Stimulated activated CD4-positive, alpha-beta T cell treated with anti-CD3 and anti-CD28 coated beads, TNF-alpha, amount 100 ng/mL, for 4 hours (primary cell): Measurements from ENCODE around the gene ADAMTS12.

Source experiments
- DNase-seq, 3 experiments: peaks; one replicate each; pipeline ENCODE4 v3.0.0-alpha.2; 2020; ENCODE audit warnings: low read depth in 3 of 3

The ADAMTS12 gene

DNA sequence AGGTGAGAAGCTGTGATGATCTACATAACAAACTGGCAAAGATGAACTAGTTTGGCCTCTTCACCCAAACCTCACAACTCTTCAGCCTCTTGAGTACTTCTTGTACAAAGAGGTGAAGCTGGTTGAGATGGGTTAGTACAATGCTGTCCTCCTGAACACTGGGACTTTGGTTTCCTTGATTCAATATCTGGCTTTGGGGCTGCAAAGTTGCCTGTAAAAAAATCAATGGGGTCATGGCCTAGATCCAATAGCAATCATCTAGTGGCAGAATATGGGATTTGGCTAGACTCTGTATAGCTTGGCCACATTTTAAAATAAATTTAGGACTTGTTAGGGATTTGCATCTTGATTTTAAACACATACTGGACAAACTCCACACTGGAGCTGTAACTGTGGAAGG lies 179.1 kb downstream of the ADAMTS12 start:
- DNase-seq, result no peak

DNA sequence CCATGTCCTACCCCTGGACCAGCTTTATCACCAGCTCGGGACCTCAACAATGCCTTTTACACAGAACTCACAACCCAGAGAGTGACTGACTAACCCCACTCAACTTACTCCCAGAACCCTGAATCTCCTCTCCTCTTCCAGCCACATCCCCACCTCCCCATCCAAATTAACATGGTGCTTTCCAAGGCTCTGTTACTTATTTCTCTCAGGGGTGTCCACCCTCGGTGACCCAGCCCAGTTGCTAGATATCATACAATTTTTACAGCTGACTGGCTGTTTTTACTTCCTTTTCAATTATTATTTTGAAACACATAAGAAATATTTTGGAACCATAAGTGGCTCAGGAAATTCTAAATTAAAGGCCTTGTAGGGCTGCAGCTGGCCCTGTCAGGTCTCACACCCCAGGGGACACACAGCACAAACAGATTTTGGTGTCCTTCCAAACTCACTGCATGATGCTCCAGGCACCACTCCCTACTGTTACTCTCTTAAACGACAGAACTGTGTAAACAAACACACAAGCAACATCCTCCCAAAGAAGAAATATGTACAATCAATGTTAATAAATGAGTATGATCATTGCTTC lies 180.6 kb downstream of the ADAMTS12 start:
- no peak for DNase-seq

DNA sequence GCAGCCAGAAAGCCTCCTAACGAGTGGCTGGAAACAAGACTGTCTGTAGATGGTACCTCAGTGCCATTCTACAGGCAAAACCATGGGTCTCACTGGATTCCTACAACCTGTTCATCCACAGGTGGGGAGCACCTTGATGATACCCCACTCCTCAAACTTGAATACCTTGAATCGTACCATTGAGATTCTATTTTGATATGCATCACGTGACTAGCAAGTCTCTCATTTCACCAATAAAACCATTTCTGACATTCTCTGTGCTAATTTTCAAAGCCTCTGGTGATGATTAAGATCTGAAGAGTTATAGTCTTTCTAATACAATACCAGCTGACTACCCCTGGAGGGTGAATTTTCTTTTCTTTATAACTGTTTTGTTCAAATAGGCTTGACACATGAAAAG lies 188.9 kb downstream of the ADAMTS12 start:
- DNase-seq, result no peak

DNA sequence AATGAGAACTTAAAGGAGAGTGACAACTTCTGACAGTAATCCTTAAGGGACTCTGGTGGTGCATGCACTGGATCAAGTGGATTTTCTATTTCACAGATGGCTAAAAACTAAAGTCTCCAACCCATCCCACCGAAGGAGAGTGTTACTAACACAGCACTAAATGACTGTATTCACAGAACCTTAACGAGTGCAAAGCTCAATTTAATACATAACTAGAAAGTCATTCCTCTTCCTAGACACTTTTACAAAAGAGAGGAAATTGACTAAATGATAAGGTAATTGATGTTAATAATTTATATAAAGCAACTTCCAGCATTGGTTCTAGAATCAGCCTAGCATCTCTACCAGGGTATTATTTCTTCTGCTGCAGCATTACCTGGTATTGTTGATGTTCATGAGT lies 189.8 kb downstream of the ADAMTS12 start:
- no peak for DNase-seq

DNA sequence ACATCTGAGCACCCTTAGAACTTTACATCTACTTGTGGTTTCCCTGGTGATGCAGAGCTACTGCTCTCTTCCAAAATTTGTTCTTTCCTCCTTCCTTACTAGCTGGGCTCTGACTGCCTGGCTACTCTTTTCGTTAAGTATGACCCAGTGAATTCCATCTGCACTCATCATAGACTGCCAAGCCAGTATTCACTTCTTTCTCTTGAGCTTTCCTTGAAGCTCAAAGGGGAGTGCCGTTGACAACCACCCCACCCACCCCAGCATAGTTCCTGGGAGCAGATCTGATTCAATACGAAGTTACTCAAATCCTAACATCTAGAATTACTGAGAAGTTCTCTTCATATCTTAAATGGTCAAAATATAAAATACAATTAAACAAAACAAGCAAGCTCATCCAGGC lies 190.5 kb downstream of the ADAMTS12 start:
- DNase-seq, result no peak

DNA sequence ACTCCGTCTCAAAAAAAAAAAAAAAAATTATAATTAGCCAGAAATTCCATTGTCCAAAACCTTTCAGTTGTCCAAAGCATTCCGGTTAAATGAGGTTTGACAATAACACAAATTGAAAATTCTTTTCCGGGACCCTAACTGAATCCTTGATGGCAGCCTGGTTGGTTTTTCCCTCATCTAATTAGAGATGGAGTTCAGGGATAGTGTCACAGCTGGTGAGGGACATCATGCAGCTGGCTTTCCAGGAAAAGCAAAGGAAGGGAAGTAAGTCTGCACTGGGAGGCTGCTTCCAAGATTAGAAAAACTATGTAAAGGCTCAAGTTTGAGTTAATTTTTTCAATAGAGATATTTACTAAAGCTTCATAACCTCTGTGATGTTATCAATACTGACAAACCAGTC lies 195.4 kb downstream of the ADAMTS12 start:
- DNase-seq, result no peak

DNA sequence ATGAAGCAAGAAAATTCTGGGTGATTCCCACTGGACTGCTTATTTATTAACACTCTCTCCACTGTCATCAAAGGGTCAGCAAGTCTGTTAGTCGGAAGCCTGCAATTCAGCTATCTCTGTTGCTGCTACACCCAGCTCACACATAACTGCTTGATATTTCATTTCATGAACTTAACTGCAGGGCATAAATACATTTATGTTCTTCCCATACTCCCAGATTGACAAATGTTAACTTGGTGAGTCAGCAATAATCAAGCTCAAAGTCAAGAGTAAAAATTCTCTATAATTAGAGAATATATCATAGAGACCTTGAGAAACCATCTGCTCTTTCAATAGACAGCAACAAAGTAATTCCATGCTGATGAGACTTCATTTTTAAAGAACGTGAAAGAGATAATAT lies 198.8 kb downstream of the ADAMTS12 start:
- DNase-seq, result no peak

DNA sequence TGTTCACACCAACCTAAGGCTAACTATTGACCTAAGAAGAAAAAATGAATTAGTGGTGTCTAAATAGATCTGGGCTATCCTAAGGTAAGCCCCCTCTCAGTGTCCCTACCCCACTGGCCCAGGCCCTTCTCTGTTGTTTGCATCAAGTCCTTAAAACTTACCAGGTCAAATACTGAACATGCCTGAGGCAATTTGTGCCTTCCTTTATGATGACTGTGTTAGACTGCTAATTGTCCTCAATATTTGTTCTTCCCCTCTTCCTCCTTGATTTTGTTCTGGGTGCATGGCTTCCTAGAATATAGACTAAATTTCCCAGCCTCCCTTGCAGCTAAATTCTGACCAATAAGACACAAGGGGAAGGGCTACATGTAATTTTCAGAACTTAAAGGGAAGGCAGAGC lies 199.9 kb downstream of the ADAMTS12 start:
- DNase-seq, result no peak

DNA sequence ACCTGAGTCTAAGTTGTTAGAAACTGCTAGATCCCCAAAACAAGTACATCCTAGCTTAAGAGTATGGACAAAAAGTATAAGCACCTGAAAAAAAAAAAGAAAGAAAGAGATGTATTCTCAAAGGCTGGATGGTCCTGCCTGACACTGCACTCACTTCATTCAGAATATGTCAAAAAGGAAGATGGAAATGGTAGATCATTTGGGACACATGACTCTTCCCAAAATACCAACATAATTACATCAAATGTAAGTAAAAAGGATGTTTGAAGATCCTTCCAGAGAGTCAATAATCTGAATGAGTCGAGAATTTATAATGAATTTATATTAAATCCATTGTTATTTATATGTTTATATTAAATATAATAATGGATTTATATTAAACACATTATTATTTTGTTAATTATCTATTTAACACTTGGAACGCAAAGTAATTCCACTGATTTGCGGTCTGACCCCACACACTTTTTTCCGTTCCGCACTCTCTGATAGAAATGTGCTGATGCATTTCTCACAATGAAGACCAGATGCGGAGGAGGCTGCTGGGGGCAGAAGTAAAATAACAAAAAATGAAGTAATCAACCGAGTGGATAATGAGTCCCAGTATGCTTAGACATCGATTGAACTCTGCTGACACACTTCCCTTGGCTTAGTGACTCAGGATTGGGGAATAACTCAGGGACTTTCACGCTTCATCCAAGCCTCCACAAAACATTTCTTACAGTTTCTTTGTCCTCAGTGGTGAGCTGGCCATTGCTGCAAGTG lies 201.2 kb downstream of the ADAMTS12 start:
- no peak for DNase-seq

DNA sequence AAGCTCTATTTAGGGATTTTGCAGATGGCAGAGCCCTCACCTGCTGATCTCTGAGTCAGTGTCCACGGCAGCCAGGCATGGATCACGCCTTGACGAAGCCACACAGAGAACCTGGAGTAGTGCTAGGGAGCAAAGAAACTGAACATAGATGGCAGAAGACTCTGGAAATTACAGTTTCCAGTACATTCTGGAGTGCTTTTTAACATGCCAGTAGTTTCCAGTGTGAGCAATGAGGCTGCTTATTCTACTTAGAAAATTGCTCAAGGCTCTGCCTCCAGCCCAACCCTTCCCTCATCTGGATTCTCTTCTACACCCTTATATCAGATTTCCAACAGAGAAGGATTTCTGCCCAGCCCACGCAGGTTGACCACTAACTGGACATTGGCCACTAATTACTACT lies 203.3 kb downstream of the ADAMTS12 start:
- no peak for DNase-seq

DNA sequence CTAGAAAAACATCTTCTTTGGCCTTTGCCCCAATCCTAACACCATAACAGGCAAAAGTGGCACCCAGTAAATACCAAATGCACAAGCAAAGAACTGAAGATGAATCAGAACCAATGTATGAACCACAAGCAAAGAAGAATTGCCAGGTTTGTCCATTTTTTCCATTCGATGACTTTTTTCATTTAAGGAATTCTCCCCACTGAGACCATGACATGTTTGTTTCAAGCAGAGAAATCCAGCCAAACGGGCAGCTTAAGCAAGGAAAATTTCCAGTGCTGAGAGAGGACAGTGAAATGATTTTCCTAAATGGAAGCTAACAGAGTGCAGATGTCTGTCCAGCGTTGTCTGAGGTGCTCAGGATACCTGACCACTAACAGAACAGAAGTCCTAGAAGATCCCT lies 203.7 kb downstream of the ADAMTS12 start:
- no peak for DNase-seq

DNA sequence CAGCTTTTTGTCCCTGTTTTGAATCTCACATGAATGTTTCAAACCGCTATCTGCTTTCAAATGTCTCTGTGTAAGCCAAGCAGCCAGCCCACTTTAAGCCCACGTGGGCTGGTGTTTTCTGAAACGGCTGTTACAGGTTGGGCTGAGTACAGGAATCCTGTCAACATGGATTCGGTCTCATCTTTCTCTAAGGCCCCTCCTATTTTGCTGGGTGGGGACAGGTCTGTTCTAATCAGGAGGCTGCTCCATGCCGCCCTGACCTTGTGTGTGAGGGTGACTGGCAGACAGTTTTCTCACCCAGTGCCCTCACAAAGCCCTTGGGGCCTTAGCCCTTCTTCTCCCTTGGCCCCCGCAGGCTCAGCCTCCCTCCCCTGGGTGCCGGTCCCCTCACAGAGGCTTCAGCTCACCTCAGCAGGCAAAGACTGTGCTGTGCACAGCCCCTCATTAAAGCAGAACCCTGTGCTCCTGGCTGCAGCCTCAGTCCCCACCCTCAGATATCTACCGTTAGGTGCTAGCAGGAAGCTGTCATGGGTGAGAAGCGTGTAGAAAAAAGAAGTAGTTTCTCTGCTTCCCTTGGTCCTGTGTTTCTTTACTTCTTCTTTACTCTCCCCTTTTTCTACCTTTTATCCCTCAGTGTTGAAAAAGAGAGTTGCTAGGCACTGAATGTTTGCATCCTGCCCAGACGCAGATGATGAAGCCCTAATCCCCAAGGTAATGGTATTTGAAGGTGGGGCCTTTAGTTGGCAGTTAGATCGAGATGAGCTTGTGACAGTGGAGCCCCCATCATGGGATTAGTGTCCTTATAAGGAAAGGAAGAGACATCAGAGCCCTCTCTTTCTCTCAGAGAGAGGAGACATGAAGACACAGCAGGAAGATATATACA lies 205.7 kb downstream of the ADAMTS12 start:
- DNase-seq, result no peak

DNA sequence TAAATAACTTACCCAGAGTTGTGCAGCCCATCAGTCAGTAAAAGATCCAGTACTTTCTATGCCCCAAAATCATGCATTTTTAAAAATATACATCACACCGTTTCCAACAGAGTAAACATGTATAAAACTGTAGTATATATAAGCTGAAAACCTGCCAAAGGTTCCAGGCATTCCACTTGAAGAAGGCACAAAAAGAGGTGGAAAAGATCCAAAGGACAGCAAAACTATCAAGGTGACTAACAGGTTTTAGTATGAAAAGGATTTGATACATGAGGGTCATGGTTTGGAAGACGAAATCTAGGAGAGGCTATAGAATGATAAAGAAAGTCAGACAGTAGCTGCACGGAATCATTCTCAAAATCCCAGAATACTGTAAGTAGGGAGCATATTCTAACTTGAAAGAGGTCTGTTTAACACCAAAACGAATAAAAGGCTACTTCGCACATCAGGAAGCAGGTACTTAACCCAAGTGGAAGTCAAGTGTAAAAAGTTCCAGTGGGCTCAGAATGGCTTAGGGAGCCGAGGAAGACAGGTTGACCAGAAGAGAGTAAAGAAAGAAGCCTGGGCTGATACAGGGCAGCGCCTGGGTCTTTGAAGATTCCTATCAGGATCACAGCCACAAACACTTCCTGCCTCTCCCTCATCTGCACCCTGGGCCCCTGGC lies 207.2 kb downstream of the ADAMTS12 start:
- DNase-seq, result no peak

DNA sequence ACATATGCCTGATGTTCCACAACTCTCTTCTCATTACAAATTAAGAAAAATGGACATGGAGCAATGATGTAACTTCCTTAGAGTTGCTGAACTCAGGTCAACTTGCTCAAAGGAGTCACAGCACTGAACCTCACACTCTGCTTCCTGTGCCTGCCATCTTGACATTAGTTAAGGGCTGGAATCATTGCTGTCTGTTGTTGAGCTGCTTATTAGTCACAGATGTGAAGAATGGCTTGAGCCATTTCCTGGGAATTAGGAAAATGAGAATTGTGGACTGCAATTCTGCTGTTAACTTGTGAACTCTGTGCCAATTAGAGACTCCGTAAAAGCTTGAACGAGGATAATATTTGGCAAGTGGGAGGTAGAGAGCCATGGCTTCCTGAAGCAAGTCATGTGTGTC lies 212.0 kb downstream of the ADAMTS12 start:
- no peak for DNase-seq

DNA sequence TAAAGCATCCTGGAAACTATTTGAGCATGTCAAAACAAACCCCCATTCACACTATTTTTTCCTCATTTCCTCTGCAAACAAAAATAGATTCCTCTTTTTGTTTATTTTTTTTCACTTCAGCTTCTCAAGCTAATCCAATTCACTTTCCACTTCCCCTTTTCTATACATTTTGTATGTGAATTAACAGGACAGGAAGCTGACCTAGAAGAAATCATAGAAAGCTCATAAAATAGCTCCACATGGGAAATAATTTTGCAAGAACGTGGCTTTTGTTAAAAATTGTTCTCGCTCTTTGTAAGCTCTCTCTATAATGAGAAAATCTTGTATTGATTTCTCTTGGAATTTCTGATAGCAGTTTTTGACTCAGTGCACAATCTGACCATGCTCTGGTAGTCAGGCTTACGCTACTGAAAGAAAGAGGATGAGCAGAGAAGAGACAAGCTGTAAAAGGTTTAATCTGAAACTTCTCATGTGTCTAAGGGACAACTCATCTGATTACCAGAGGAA lies 215.8 kb downstream of the ADAMTS12 start:
- DNase-seq, result no peak

DNA sequence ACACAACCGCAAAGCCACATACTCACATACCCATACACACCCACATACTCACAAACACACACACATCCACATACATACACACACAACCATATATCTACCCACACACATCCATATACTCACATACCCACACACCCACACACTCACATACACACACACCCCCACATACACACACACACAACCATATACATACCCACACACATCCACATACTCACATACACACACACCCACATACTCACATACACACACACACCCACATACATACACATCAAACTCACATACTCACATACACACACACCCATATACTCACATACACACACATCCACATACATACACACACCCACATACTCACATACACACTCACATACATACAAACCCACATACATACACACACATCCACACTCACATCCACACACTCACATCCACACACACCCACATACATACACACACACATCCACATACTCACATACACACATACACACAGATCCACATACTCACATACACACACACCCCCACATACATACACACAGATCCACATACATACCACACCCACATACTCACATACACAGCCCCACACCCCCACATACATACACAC lies 220.0 kb downstream of the ADAMTS12 start:
- DNase-seq, result no peak

DNA sequence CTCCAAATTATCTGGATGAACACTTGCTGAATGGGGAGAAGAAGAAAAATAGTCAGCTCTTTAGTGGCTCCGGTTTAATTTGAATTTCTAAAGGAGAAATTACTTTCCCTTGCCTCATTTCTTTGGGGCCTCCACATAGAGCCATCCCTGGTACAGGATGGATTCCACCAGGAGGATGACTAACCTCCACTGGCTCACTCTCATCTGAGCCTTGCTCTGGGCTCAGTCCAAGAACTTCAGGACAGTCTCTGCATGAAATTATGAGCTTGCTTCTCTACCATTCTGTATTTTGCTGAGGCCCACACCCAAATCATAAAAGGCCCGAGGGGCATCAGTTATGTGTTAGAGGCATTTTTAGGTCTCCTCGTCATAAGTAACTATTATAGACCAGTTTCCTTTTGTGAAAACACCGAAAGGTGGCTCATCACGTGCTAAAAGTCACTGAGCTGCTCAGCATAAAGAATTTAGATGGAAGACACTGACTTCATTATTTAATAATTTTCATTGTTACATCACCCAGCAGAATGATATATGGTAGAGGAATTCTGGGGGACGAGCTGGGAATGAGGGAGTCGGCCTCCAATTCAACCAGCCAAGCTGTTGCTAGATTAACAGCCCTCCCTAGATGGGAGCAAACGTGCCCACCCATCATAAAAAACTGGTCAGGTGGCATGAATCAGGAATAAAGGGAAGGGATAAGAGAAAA lies 228.9 kb downstream of the ADAMTS12 start:
- no peak for DNase-seq

DNA sequence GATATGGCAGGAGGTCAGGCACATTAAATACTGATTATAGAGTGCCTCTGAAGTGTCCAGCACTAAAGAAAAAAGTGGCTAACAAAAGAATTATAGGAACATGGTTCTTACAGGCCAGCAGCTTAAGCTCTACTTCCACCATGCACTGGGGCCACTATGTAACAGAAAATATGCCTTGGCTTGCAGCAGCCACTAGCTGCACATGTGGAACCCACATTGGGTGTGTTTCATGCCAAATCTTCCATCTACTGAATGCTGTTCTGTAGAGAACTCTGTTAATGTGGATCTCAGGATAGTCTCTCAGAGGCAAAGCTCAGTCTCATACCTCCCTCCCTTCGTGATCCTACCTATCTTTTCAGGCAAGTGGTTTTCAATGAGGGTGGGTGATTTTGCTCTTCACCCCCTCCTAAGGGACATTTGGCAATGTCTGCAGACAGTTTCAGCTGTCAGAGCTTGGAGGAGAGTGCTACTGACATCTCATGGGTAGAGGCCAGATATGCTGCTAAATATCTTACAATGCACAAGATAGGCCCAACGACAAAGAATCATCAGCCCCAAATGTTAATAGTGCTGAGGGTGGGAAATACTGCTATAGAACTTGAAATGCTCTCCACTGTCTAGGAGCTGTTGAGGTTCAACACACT lies 232.1 kb downstream of the ADAMTS12 start:
- no peak for DNase-seq

DNA sequence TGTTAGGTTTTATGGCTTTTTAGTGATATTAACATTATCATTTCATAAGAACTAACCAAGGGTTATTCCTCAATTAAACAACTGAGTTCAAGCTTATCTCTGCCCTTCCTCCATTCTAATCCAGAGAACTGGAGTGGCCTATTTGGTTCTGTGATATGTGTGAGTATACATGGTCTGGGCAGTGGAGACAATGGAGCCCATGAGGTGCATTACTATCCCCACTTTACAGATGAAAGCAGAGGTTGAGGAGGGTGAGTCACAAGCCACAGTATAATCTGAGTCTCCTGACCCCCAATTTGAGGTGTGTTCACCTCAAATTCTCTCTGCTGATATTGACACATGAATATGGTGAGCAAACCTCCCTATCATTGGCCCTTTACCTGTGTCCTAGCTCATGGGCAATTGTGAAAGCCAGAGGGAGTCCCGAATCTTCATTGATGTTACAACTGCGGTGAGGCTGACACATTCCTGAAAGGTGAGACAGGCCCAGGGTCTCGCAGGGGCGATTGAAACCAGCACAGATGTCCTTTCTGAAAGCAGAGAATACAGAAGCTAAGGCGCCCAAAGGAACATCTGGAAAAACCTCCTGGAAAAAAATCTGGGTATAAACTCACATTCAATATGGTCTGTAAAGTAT lies 233.9 kb downstream of the ADAMTS12 start:
- DNase-seq, result no peak

DNA sequence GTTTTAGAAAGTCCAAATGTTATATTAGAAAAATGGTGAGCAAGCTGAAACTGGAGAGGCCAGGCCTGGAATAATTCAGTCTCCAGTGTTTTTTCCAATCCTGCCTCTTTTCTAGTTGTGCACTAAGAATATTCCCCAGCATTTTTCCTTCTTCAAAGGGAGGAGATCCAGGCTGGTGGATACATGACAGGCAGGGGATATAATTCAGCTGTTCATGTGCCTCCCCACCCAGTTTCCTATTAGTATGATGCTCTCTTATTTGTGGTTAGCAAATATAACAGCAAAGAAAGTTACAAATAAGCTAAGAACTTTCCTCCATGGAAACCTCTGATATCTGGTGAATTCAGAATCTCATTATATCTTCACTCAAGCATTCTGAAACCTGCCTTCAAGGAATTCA lies 234.6 kb downstream of the ADAMTS12 start:
- no peak for DNase-seq
